HepG2 (cell line): ENCODE data around the gene HARBI1.

ENCODE experiments used
- GTF2F1 ChIP-seq: fragments of 150-350 bp; IDR thresholded peaks from 2 replicates; pipeline ENCODE4 v1.6.1; 2014; ENCODE audit warnings: low read length
- IKZF4 ChIP-seq: sonication (generic); formaldehyde crosslinking; IDR thresholded peaks from 2 replicates; pipeline ENCODE4 v1.5.1; 2020; ENCODE audit warnings: borderline replicate concordance, mild to moderate bottlenecking, low read depth, missing genetic modification reagents; ENCODE audit errors: not compliant biosample characterization
- JUND ChIP-seq: sonication (generic); formaldehyde crosslinking; IDR thresholded peaks from 2 replicates; pipeline ENCODE4 v1.8.0; 2022; ENCODE audit warnings: mild to moderate bottlenecking, missing genetic modification reagents
- MAFK ChIP-seq, 2 experiments: IDR thresholded peaks in 1 of 2; conservative IDR thresholded peaks in 1 of 2; 2 replicates each; pipeline ENCODE4 v1.6.1; 2011; ENCODE audit warnings: improper control_type of control experiment in 2 of 2, low read length in 2 of 2
- RFX5 ChIP-seq: IDR thresholded peaks from 2 replicates; pipeline ENCODE4 v1.6.1; 2011; ENCODE audit warnings: low read depth, low read length, improper control_type of control experiment
- TCF7L2 ChIP-seq: IDR thresholded peaks from 2 replicates; pipeline ENCODE4 v1.6.1; 2011; ENCODE audit warnings: mild to moderate bottlenecking, low read depth, low read length, moderate library complexity
- ZNF3 ChIP-seq: IDR thresholded peaks from 2 replicates; pipeline ENCODE4 v1.7.0; 2017; ENCODE audit warnings: inconsistent platforms
- ZNF350 ChIP-seq: sonication (generic); formaldehyde crosslinking; IDR thresholded peaks from 2 replicates; pipeline ENCODE4 v1.4.0; 2020; ENCODE audit warnings: mild to moderate bottlenecking, low read depth, missing genetic modification reagents, borderline replicate concordance
- ZNF430 ChIP-seq: sonication (generic); formaldehyde crosslinking; IDR thresholded peaks from 2 replicates; pipeline ENCODE4 v1.9.0; 2021; ENCODE audit warnings: mild to moderate bottlenecking, missing genetic modification reagents
- TF ChIP-seq, protein P1 (sequence below): sonication (generic); formaldehyde crosslinking; IDR thresholded peaks from 2 replicates; pipeline ENCODE4 v1.8.1; 2022; ENCODE audit warnings: low read depth, mild to moderate bottlenecking, missing genetic modification reagents
- TF ChIP-seq, protein P2 (sequence below), 2 experiments: IDR thresholded peaks; 2 replicates each; pipeline ENCODE4 v1.6.1; 2011 to 2012; ENCODE audit warnings: low read length in 2 of 2, borderline replicate concordance in 1 of 2, low read depth in 1 of 2, mild to moderate bottlenecking in 1 of 2, moderate library complexity in 1 of 2
- TF ChIP-seq, protein P3 (sequence below): sonication (generic); formaldehyde crosslinking; IDR thresholded peaks from 2 replicates; pipeline ENCODE4 v1.5.1; 2020; ENCODE audit warnings: missing genetic modification reagents, mild to moderate bottlenecking, borderline replicate concordance
- TF ChIP-seq, protein P4 (sequence below): sonication (generic); formaldehyde crosslinking; IDR thresholded peaks from 2 replicates; pipeline ENCODE4 v1.8.0; 2022; ENCODE audit warnings: mild to moderate bottlenecking, missing genetic modification reagents

DNA sequence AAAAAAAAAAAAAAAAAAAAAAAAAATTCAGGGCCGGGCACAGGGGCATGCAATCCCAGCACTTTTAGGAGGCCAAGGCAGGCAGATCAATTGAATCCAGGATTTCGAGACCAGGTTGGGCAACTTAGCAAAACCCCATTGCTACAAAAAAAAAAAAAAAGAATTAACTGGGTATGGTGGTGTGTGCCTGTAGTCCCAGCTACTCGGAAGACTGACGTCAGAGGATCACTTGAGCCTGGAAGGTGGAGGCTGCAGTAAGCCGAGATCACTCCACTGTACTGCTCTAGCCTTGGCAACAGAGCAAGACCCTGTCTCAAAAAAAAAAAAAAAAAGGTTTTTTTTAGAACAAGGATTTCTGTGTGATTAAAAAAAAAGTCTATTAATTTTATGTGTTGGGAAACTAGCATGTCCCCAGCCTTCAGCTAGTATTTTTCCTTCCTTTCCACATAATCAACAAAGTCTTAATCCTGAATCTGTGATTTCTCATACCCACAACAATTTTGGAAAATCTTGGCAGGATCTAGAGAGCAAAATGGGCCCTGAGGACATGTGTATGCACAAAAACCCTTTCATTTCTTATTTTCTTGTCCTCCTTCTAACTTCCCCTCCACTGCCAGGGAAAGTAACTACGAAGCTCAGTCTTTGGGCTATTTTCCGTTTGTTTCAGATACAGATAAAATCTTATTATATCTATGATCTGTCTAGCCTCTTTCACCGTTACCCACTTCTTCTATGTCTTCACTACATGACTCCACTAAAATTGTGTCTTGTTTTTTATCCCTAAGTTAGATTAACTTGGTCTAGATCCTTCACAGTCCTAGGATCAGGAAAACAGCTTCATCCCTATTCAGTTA, 17.5 kb downstream of the HARBI1 start:
- TF ChIP-seq, protein P1, sequence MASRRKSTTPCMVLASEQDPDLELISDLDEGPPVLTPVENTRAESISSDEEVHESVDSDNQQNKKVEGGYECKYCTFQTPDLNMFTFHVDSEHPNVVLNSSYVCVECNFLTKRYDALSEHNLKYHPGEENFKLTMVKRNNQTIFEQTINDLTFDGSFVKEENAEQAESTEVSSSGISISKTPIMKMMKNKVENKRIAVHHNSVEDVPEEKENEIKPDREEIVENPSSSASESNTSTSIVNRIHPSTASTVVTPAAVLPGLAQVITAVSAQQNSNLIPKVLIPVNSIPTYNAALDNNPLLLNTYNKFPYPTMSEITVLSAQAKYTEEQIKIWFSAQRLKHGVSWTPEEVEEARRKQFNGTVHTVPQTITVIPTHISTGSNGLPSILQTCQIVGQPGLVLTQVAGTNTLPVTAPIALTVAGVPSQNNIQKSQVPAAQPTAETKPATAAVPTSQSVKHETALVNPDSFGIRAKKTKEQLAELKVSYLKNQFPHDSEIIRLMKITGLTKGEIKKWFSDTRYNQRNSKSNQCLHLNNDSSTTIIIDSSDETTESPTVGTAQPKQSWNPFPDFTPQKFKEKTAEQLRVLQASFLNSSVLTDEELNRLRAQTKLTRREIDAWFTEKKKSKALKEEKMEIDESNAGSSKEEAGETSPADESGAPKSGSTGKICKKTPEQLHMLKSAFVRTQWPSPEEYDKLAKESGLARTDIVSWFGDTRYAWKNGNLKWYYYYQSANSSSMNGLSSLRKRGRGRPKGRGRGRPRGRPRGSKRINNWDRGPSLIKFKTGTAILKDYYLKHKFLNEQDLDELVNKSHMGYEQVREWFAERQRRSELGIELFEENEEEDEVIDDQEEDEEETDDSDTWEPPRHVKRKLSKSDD (CRISPR knock-in tag): no peak
- TF ChIP-seq MAFK (conservative IDR thresholded peaks at IDR 0.05 in 1 of 2, IDR thresholded peaks at IDR 0.05 in 1 of 2; ENCODE audit: low read length in 2 of 2) (no peak), ZNF350 (CRISPR knock-in tag) (no peak), ZNF3 (CRISPR knock-in tag) (no peak), RFX5 (no peak), TCF7L2 (no peak), GTF2F1 (no peak), IKZF4 (CRISPR knock-in tag) (no peak), ZNF430 (CRISPR knock-in tag) (no peak), JUND (no peak)
- TF ChIP-seq, protein P2, sequence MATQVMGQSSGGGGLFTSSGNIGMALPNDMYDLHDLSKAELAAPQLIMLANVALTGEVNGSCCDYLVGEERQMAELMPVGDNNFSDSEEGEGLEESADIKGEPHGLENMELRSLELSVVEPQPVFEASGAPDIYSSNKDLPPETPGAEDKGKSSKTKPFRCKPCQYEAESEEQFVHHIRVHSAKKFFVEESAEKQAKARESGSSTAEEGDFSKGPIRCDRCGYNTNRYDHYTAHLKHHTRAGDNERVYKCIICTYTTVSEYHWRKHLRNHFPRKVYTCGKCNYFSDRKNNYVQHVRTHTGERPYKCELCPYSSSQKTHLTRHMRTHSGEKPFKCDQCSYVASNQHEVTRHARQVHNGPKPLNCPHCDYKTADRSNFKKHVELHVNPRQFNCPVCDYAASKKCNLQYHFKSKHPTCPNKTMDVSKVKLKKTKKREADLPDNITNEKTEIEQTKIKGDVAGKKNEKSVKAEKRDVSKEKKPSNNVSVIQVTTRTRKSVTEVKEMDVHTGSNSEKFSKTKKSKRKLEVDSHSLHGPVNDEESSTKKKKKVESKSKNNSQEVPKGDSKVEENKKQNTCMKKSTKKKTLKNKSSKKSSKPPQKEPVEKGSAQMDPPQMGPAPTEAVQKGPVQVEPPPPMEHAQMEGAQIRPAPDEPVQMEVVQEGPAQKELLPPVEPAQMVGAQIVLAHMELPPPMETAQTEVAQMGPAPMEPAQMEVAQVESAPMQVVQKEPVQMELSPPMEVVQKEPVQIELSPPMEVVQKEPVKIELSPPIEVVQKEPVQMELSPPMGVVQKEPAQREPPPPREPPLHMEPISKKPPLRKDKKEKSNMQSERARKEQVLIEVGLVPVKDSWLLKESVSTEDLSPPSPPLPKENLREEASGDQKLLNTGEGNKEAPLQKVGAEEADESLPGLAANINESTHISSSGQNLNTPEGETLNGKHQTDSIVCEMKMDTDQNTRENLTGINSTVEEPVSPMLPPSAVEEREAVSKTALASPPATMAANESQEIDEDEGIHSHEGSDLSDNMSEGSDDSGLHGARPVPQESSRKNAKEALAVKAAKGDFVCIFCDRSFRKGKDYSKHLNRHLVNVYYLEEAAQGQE (IDR thresholded peaks at IDR 0.05; ENCODE audit: borderline replicate concordance in 1 of 2, low read depth in 1 of 2, low read length in 2 of 2): no peak
- TF ChIP-seq, protein P3, sequence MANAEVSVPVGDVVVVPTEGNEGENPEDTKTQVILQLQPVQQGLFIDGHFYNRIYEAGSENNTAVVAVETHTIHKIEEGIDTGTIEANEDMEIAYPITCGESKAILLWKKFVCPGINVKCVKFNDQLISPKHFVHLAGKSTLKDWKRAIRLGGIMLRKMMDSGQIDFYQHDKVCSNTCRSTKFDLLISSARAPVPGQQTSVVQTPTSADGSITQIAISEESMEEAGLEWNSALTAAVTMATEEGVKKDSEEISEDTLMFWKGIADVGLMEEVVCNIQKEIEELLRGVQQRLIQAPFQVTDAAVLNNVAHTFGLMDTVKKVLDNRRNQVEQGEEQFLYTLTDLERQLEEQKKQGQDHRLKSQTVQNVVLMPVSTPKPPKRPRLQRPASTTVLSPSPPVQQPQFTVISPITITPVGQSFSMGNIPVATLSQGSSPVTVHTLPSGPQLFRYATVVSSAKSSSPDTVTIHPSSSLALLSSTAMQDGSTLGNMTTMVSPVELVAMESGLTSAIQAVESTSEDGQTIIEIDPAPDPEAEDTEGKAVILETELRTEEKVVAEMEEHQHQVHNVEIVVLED (CRISPR knock-in tag): no peak
- TF ChIP-seq, protein P4, sequence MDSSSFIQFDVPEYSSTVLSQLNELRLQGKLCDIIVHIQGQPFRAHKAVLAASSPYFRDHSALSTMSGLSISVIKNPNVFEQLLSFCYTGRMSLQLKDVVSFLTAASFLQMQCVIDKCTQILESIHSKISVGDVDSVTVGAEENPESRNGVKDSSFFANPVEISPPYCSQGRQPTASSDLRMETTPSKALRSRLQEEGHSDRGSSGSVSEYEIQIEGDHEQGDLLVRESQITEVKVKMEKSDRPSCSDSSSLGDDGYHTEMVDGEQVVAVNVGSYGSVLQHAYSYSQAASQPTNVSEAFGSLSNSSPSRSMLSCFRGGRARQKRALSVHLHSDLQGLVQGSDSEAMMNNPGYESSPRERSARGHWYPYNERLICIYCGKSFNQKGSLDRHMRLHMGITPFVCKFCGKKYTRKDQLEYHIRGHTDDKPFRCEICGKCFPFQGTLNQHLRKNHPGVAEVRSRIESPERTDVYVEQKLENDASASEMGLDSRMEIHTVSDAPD (CRISPR knock-in tag): no peak
